Astrocyte (in vitro differentiated cells and primary cell): ENCODE measurements around the gene NXNL2.

Experiments
- CTCF ChIP-seq: IDR thresholded peaks from 2 replicates; pipeline ENCODE4 v1.5.1; 2011; ENCODE audit warnings: low read depth, mild to moderate bottlenecking, inconsistent platforms, low read length, moderate library complexity; ENCODE audit not compliant: insufficient read depth
- EZH2 ChIP-seq: IDR thresholded peaks from 2 replicates; pipeline ENCODE4 v1.6.1; 2012; ENCODE audit warnings: mild to moderate bottlenecking, low read length, inconsistent platforms; ENCODE audit not compliant: insufficient read depth

DNA sequence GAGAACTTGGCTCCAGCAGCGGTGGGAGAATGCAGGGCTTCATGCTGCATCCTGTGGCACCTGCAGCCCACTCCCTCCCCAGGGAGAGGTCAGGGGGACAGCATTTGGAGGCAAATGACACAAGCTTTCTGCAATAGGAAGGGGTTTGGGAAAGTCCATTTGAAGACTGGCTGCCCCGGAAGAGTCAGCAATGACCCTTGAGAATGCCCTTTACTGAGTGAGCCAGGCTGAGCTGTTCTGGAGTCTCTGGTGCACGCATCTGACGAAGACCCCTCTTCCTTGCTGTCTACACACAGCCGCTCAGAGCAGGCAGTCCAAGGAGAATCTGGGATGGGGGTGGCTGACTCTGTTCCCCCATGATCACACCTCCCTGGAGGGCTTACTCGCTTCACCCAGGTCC is 5.5 kb upstream of the NXNL2 start:
- no peak for TF ChIP-seq EZH2
- TF ChIP-seq CTCF: no peak
